Activated naive CD8-positive, alpha-beta T cell treated with anti-CD3 and anti-CD28 coated beads, Interleukin-2, amount 50 U/mL, for 24 hours (primary cell): Measurements from ENCODE around the gene PDE6B.

ENCODE experiments used
- ATAC-seq: fragments of 150-1000 bp; cut with Tn5 transposase; one replicate; pipeline ENCODE4 v1.10.0; 2021
- DNase-seq: peaks from one replicate; pipeline ENCODE4 v3.0.0; 2021
- H3K27ac Mint-ChIP-seq: one replicate; pipeline ENCODE4 v1.8.0; 2021; ENCODE audit warnings: mild to moderate bottlenecking, mixed read lengths
- H3K27me3 Mint-ChIP-seq: one replicate; pipeline ENCODE4 v1.8.0; 2021; ENCODE audit warnings: mixed read lengths
- H3K36me3 Mint-ChIP-seq: one replicate; pipeline ENCODE4 v1.8.0; 2021; ENCODE audit warnings: low read depth, mixed read lengths
- H3K4me1 Mint-ChIP-seq: one replicate; pipeline ENCODE4 v1.8.0; 2021; ENCODE audit warnings: mixed read lengths
- H3K4me3 Mint-ChIP-seq: one replicate; pipeline ENCODE4 v1.8.0; 2021; ENCODE audit warnings: mild to moderate bottlenecking, moderate library complexity, mixed read lengths
- H3K9me3 Mint-ChIP-seq: one replicate; pipeline ENCODE4 v1.8.0; 2021; ENCODE audit warnings: mixed read lengths

PDE6B gene

DNA sequence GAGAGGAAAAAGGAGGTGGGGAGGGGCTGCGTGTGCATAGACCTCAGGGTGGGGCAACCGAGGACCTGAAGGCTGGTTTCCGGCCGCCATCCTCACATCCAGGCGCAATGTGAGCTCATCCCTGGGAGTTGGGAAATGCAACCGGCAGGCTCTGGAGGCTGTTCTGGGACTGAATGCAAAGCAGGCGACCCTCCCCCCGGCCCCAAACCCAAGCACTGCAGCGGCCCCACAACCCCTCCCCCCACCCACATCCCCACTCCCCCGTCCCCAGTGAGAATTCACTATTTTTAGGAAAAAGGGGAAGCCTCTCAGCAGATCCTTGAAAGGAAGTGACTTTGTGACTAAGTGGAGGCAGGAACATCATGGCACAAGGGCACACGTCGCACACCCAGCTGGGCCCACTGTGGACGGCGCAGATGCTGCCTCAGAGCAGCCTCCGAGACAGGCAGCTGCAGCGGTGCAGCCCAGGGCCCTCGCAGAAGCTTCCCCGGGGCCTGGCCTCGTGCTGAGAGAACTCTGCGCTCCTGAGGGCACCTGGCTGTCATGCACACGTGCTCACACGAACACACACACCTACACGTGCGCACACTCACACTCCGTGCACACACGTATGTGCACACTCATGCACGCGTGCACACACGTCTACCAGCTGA is 1.3 kb upstream of the PDE6B start:
- ATAC-seq: no peak
- H3K4me1 Mint-ChIP-seq: no peaks in the 10 kb centered on the region
- no peaks in the 10 kb centered on the region for H3K36me3 Mint-ChIP-seq
- H3K4me3 Mint-ChIP-seq: no peak overlapping the region
- no peaks in the 10 kb centered on the region for H3K9me3 Mint-ChIP-seq
- H3K27me3 Mint-ChIP-seq: peaks cover 7% of the 10 kb centered on the region
- no peak overlapping the region for H3K27ac Mint-ChIP-seq
- DNase-seq: no peak

DNA sequence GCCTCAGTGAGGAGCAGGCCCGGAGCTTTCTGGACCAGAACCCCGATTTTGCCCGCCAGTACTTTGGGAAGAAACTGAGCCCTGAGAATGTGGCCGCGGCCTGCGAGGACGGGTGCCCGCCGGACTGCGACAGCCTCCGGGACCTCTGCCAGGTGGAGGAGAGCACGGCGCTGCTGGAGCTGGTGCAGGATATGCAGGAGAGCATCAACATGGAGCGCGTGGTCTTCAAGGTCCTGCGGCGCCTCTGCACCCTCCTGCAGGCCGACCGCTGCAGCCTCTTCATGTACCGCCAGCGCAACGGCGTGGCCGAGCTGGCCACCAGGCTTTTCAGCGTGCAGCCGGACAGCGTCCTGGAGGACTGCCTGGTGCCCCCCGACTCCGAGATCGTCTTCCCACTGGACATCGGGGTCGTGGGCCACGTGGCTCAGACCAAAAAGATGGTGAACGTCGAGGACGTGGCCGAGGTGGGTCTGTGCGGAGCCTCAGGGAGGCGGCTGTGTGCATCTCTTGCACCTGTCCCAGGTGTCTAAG is 323 bp downstream of the PDE6B start:
- Mint-ChIP-seq H3K4me1 (no peaks in the 10 kb centered on the region), H3K27ac (no peak overlapping the region), H3K27me3 (peaks cover 5% of the 10 kb centered on the region), H3K36me3 (no peaks in the 10 kb centered on the region), H3K9me3 (no peaks in the 10 kb centered on the region), H3K4me3 (no peak overlapping the region)
- no peak for DNase-seq
- no peak for ATAC-seq

DNA sequence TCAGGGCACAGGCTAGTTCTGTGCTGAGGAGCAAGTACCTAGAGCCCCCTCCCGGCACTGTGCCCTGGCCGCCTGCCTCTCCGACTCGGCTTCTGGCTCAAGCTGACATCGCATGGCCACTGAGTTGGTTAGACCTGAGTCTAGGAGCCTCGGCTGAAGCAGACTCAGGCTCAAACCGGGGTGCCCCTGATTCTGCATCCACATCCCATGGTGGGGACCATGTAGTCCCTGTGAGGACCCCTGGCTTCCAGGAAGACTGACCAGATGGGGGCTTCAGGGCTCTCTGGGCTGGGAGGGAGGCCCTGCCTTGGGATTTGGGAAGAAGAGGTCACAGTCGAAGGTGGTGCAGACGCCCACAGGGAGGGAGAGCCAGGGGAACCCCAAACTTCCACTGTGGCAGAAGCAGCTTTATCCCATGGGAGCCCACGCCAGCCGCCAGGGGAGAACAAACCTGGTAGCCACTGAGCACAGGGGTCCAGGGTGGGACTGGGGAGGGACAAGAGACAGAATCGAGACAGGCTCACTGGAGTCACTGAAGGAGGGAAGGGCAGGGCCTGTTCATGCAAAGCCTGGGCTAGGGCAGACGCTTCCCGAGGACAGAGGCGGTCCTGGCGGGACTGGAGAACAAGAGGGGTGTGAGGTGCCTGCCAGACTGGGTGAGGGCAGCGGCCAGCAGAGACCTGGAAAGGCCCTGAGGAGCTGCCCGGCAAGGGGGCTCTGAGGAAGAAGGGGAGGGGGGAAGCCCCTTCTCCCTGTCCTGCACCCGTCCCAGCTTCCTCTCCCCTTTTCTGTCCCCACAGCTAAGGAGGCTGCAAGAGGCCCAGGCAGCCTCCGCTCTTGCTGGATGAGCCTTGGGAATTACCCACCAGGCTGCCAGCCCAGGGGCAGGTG is 1.1 kb downstream of the PDE6B start:
- ATAC-seq (no peak), DNase-seq (no peak)
- H3K4me3 Mint-ChIP-seq: no peak overlapping the region
- peaks cover 5% of the 10 kb centered on the region for H3K27me3 Mint-ChIP-seq
- peaks cover 7% of the 10 kb centered on the region for H3K9me3 Mint-ChIP-seq
- H3K36me3 Mint-ChIP-seq: no peaks in the 10 kb centered on the region
- no peaks in the 10 kb centered on the region for H3K4me1 Mint-ChIP-seq
- no peak overlapping the region for H3K27ac Mint-ChIP-seq

DNA sequence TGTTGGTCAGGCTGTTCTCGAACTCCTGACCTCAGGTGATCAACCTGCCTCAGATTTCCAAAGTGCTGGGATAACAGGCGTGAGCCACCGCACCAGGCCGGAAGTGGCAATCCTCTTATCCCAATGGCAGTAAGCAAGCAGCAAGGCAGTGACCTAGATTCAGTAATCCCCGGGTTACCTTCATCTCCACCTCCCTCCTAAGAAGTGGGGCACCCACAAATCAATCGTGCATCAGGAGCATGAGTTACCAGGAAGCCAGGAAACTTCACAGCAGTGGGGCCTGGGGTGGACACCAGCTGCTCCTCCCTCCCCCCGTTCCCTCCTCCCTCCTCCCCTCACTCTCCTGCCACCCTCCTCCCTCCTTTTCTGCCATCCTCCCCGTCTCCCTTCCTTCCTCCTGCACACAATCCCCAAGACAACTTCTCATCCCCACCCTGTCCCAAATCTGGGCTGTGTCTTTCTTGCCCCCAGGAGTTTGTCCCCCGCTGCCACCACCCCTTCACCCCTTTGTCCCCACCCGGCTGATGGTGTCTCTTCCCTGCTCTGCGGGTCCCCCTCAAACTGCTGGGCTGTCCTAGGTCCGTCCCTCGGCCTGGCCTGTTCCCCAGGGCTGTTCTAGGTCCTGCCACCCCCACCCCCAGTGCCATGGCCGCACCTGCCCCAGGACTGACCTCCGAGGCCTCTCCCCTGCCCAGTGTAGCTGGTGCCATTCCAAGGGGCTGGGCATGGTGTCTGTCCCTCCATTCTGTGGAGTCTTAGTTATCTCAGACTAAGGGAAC is 2.2 kb downstream of the PDE6B start:
- Mint-ChIP-seq H3K27me3 (peaks cover 5% of the 10 kb centered on the region), H3K9me3 (peaks cover 12% of the 10 kb centered on the region), H3K27ac (no peak overlapping the region), H3K4me3 (no peak overlapping the region), H3K4me1 (no peaks in the 10 kb centered on the region), H3K36me3 (no peaks in the 10 kb centered on the region)
- no peak for ATAC-seq
- no peak for DNase-seq

DNA sequence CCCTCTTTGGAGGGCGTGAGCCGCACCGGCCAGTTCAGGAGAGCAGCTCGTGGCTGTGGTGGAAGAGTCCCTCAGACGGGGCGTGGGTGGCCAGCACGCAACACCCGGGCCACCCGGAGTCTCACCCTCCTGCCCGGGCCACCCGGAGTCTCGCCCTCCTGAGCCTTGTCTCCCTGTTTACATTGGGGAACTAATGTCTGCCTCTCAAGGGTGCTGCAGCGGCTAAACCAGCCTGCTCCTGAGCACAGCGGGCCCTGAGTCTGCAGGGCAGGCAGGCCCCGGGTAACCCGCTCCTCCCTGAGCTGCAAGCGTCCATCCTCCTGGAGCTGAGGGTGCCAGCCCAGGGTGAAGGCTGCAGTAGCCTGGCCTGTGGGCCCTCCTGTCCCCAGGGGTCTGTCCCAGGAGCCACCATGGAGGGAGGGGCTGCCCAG is 3.0 kb downstream of the PDE6B start:
- H3K4me3 Mint-ChIP-seq: no peak overlapping the region
- no peak overlapping the region for H3K27ac Mint-ChIP-seq
- H3K36me3 Mint-ChIP-seq: no peaks in the 10 kb centered on the region
- DNase-seq (no peak), ATAC-seq (no peak)
- no peaks in the 10 kb centered on the region for H3K4me1 Mint-ChIP-seq
- H3K9me3 Mint-ChIP-seq: peaks cover 16% of the 10 kb centered on the region
- peaks cover 5% of the 10 kb centered on the region for H3K27me3 Mint-ChIP-seq

DNA sequence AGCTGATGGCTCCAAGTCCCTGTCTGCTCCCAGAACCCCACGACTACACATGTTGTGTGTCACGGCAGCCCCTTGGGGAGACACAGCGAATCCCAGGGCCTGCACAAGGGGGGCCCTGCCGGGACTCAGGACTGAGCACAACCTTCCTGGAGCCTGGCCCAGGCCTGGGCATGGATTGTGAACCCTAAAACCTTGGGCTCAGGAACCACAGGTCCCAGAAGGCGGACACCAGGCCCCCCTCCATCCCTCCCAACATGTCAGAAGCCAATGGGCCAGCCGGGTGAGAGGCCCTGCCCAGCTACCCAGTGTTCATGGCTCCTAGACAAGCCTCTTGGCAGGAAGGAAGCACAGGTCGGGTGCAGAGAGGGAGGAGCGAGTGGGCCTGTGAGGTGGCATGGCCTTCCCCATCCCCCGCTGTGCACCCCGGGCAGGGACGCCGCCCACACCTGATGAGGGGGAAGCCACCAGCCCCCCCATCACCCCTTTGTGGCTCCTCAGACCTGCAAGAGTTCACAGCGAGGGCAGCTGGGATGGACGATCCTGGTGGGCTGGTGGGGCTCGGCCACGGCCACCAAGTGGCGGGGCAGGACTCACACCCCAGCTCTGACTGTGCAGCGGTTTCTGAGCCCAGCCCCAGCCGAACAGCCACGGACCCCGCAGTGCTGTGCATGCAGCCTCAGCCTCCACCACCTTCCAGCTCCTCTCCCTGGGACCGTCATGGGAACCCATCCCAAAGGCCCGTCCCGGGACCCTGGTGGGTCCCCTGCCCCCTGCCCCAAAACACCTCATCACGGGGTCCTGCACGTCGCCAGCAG is 3.7 kb downstream of the PDE6B start:
- no peaks in the 10 kb centered on the region for H3K4me1 Mint-ChIP-seq
- no peak for ATAC-seq
- peaks cover 16% of the 10 kb centered on the region for H3K9me3 Mint-ChIP-seq
- DNase-seq: no peak
- H3K27ac Mint-ChIP-seq: no peak overlapping the region
- no peaks in the 10 kb centered on the region for H3K36me3 Mint-ChIP-seq
- no peak overlapping the region for H3K4me3 Mint-ChIP-seq
- H3K27me3 Mint-ChIP-seq: peaks cover 5% of the 10 kb centered on the region

DNA sequence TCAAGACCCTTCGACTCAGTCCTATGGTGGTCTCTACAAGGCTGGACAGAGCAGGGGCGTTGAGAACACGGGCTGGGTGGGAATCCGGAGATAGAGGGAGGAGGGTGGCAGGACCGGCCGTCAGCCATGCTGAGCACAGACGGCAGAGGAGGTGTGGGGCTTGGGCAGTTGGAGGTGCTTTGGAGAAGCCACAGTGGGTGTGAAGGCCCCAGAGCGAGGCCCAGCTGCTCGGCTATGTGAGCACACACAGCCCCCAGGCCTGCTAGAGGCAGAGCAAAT is 4.2 kb downstream of the PDE6B start:
- no peak overlapping the region for H3K27ac Mint-ChIP-seq
- no peak overlapping the region for H3K4me3 Mint-ChIP-seq
- no peak for ATAC-seq
- DNase-seq: no peak
- H3K36me3 Mint-ChIP-seq: no peaks in the 10 kb centered on the region
- no peaks in the 10 kb centered on the region for H3K4me1 Mint-ChIP-seq
- peaks cover 16% of the 10 kb centered on the region for H3K9me3 Mint-ChIP-seq
- peaks cover 2% of the 10 kb centered on the region for H3K27me3 Mint-ChIP-seq

DNA sequence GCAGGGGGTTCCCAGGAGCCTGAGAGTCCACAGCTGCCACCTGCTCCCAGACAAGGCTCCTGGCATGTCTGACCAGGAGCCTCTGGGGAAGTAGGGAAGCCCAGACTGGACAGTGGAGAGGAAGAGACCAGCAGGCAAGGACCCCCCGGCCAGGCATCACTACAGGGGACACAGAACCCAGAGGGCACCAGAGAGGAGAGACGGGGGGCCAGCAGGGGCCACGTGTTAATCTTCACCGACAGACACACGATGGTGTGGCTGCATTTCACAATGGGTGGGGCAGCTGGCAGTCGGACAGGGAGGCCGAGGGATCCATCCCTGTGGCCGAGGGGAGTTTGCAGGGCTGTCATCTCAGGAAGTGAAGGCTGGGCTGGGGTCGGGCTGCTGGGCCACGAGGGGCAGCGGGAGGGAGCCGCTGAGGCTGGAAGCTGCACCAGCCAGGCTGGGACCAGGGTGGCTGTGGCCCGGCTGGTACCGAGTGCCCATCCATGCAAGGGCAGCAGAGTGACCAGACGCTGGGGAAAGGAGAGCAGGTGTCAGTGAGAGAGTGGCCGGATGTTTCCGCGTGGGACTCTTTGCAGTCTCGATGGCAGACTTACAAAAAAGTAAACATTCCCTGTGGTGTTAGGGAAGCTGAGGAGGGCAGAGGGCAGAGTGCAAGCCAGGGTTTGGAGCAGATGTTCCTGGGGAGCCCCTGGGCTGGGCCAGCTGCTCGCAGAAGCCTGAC is 4.7 kb downstream of the PDE6B start:
- Mint-ChIP-seq H3K36me3 (no peaks in the 10 kb centered on the region), H3K4me1 (no peaks in the 10 kb centered on the region), H3K9me3 (peaks cover 16% of the 10 kb centered on the region), H3K27ac (no peak overlapping the region), H3K27me3 (peaks cover 2% of the 10 kb centered on the region), H3K4me3 (no peak overlapping the region)
- ATAC-seq (no peak), DNase-seq (no peak)

DNA sequence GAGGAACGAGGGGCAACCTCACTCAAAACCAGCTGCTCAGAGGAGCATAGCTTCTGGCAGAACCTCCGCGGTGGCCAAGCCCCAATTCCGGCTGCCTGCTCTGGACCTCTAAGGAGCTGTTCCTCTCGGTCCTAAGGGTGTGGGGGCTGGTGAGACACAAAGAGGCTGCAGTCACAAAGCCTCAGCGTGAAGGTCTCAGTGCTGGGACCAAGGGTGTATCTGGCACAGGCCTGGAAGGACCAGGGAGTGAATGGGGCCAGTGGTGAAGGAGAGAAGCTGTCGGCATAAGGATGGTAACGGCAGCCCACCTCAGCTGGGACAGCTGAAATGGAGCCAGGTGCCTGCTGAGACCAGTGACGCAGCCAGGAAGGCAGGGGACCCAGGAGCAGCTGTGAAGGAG is 5.3 kb downstream of the PDE6B start:
- no peak overlapping the region for H3K27ac Mint-ChIP-seq
- ATAC-seq (no peak), DNase-seq (no peak)
- H3K4me1 Mint-ChIP-seq: no peaks in the 10 kb centered on the region
- H3K36me3 Mint-ChIP-seq: no peaks in the 10 kb centered on the region
- peaks cover 16% of the 10 kb centered on the region for H3K9me3 Mint-ChIP-seq
- peaks cover 2% of the 10 kb centered on the region for H3K27me3 Mint-ChIP-seq
- H3K4me3 Mint-ChIP-seq: no peak overlapping the region

DNA sequence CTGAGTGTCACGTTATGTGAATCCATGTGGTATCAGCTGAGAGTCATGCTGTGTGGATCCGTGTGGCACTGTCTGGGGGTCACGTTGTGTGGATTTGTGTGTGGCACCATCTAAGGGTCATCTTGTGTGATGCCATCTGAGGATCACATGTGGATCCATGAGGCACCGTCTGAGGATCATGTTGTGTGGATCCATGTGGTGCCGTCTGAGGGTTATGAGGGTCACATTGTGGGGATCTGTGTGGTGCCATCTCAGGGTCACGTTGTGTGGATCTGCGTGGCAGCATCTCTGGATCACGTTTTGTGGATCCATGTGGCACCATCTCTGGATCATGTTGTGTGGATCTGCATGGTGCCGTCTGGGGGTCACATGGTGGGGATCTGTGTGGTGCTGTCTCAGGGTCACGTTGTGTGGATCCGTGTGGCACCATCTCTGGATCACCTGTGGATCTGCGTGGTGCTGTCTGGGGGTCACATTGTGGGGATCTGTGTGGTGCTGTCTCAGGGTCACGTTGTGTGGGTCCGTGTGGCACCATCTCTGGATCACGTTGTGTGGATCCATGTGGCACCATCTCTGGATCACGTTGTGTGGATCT is 6.9 kb downstream of the PDE6B start:
- ATAC-seq: no peak
- Mint-ChIP-seq H3K27me3 (peaks cover under 1% of the 10 kb centered on the region), H3K9me3 (peaks cover 16% of the 10 kb centered on the region), H3K27ac (no peak overlapping the region), H3K4me1 (no peaks in the 10 kb centered on the region), H3K4me3 (no peak overlapping the region), H3K36me3 (no peaks in the 10 kb centered on the region)
- DNase-seq: no peak

DNA sequence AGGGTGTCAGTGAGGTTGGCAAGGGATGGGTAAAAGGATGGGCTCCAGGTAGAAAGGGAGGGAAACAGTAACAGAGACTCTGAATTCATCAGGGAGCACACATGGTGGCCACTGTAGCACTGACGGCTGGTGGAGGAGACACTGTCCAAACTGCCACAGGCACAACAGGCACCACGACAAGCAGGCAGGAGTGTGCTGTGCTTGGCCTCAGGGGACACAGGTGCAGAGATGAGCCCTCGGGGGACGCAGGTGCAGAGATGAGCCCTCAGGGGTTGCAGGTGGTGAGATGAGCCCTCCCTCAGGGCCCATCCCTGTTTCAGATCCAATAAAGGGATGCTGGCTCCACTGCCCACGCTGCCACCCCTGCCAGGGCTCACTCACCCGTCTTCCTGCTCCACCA is 7.6 kb downstream of the PDE6B start:
- ATAC-seq (no peak), DNase-seq (no peak)
- Mint-ChIP-seq H3K36me3 (no peaks in the 10 kb centered on the region), H3K27me3 (peaks cover 4% of the 10 kb centered on the region), H3K4me3 (no peak overlapping the region), H3K27ac (no peak overlapping the region), H3K9me3 (peaks cover 16% of the 10 kb centered on the region), H3K4me1 (no peaks in the 10 kb centered on the region)

DNA sequence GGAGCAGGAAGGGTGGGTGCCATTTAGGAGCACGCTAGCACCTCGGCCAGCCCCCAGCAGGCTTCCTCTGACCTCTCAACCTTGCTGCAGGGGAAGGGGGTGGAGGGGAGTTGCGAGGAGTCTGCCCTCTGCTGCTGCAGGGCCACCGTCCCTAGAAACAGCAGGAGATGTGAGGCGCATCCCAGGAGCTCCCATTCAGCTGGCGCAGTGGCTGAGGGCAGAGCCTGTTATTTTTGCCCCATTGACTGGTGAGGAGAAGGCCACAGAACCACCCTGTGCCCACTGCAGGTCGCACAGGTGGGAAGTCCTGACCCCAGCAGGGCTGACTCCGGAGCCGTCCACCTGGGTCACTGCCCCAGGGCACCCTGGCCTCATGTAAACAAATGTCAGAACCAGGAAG is 8.0 kb downstream of the PDE6B start:
- DNase-seq (no peak), ATAC-seq (no peak)
- Mint-ChIP-seq H3K27ac (no peak overlapping the region), H3K27me3 (peaks cover 5% of the 10 kb centered on the region), H3K4me3 (no peak overlapping the region), H3K4me1 (no peaks in the 10 kb centered on the region), H3K36me3 (no peaks in the 10 kb centered on the region), H3K9me3 (peaks cover 16% of the 10 kb centered on the region)

DNA sequence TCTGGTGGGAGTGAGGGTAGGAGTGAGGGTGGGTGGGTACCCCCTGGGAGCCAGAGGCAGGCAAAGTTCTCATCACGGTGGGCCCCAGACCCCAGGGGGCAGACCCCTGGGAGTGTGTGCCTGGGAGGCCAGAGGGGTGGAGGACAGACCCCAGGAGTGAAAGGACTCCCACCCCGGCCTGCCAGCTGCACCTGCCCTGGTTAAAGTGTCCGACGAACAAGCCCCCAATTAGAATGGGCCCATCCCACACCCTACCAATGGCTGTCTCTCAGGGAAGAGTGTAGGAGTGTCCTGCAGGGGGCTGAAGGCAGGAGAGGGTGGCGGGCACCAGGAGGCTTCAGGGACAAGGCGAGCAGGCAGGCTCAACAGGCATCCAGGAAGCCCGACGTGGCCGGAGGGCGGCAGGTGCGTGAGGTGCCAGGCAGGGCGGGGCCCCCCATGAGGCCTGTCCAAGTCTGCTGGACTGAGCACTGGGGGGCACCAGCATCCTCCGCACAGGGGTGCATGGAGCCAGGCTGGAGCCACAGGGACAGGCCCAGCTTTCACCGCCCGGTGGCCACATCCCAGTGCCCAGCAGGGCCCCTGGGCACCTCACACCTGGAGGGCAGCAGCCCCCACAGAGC is 8.7 kb downstream of the PDE6B start:
- ATAC-seq: no peak
- H3K27me3 Mint-ChIP-seq: peaks cover 5% of the 10 kb centered on the region
- no peaks in the 10 kb centered on the region for H3K36me3 Mint-ChIP-seq

More for the DNA sequence above, 8.7 kb downstream of the PDE6B start:
- H3K27ac Mint-ChIP-seq: no peak overlapping the region
- no peak for DNase-seq
- H3K4me3 Mint-ChIP-seq: no peak overlapping the region
- peaks cover 16% of the 10 kb centered on the region for H3K9me3 Mint-ChIP-seq
- H3K4me1 Mint-ChIP-seq: no peaks in the 10 kb centered on the region
